ENCODE results near the gene FOXF1. TPM values are rescaled to one million over a fixed set of nuclear protein-coding genes. Genes with fewer than 3 reads are reported as not detected.

FOXF1 gene
- total RNA-seq, 1 experiment from 2014 or later: not detected

- TF ChIP-seq ZNF263 (CRISPR knock-in tag; IDR thresholded peaks at IDR 0.05; ENCODE audit: low read depth) (no peak), ATF3 (CRISPR knock-in tag; conservative IDR thresholded peaks at IDR 0.05) (no peak), E2F4 (CRISPR knock-in tag; IDR thresholded peaks at IDR 0.05; ENCODE audit: borderline replicate concordance, low read depth) (no peak), ZNF396 (CRISPR knock-in tag; IDR thresholded peaks at IDR 0.05; ENCODE audit: borderline replicate concordance) (no peak), USF1 (CRISPR knock-in tag; IDR thresholded peaks at IDR 0.05) (no peak), SMAD3 (CRISPR knock-in tag; IDR thresholded peaks at IDR 0.05; ENCODE audit: borderline replicate concordance) (no peak), TCF7 (CRISPR knock-in tag; IDR thresholded peaks at IDR 0.05; ENCODE audit: low read depth) (no peak)
Measured at GRCh38 chr16:86498671-86499439, 11.5 kb upstream of the FOXF1 start (continued).

- CTCF ChIA-PET: interaction anchor here (1.1 to 6.6 kb wide), 3 partner anchors 18 to 247 kb away, joined by 4 to 39 read pairs (median 15); no protein-coding TSS in a partner anchor
- peaks cover 100% of the 10 kb centered on the region for H3K27me3 Mint-ChIP-seq (ENCODE audit: low read depth)
- H3K4me1 Mint-ChIP-seq: peaks cover 47% of the 10 kb centered on the region
- POLR2A ChIA-PET: no interaction called here
- H3K27ac Mint-ChIP-seq: no peak overlapping the region
- TF ChIP-seq CREM (CRISPR knock-in tag; IDR thresholded peaks at IDR 0.05) (no peak), GRHL2 (CRISPR knock-in tag; IDR thresholded peaks at IDR 0.05; ENCODE audit: insufficient replicate concordance, severe bottlenecking) (no peak), ZSCAN18 (CRISPR knock-in tag; IDR thresholded peaks at IDR 0.05) (no peak)
- no peaks in the 10 kb centered on the region for H3K36me3 Mint-ChIP-seq
- peak overlapping the region; percentile 48; the same call in 1 of the 2 replicates for H3K4me3 Mint-ChIP-seq
- no peaks in the 10 kb centered on the region for H3K9me3 Mint-ChIP-seq
- no peak for ATAC-seq
- no peak for DNase-seq (ENCODE audit: low spot score)
Measured at GRCh38 chr16:86499440-86499786, 10.9 kb upstream of the FOXF1 start.

GRCh38 chr16:86499889-86500707 lies 10.2 kb upstream of the FOXF1 start:
- DNase-seq (ENCODE audit: low spot score) (no peak), ATAC-seq (peak; percentile 16; the same call in 1 of the 2 replicates)
- H3K27ac Mint-ChIP-seq: no peak overlapping the region
- H3K4me1 Mint-ChIP-seq: peaks cover 52% of the 10 kb centered on the region
- CTCF ChIA-PET: interaction anchor here (0.6 to 6.6 kb wide), 4 partner anchors 17 to 248 kb away, joined by 3 to 39 read pairs (median 4); no protein-coding TSS in a partner anchor
- H3K36me3 Mint-ChIP-seq: no peaks in the 10 kb centered on the region; the same call in 1 of the 2 replicates
- no peak for TF ChIP-seq ETV6 (CRISPR knock-in tag; IDR thresholded peaks at IDR 0.05)
- no peak for TF ChIP-seq ZBTB21 (CRISPR knock-in tag; IDR thresholded peaks at IDR 0.05; ENCODE audit: borderline replicate concordance)
- no peak for TF ChIP-seq ARID4B (CRISPR knock-in tag; IDR thresholded peaks at IDR 0.05; ENCODE audit: borderline replicate concordance)
- H3K27me3 Mint-ChIP-seq (ENCODE audit: low read depth): peaks cover 100% of the 10 kb centered on the region
- no peak overlapping the region for H3K4me3 Mint-ChIP-seq
- POLR2A ChIA-PET: interaction anchor here (0.7 kb wide), 1 partner anchor 12 kb away, joined by 3 read pairs; no protein-coding TSS in a partner anchor
- no peaks in the 10 kb centered on the region for H3K9me3 Mint-ChIP-seq

Data from WTC11 (cell line).